Stimulated activated naive B cell treated with anti-CD40 and anti-IgM and Interleukin-4, amounts not matched to agents 10 μg/mL and 1 μg/mL and 100 μg/mL, for 72 hours (primary cell): Measurements from ENCODE around the gene RAB41.

ENCODE experiments used
- ATAC-seq, 2 donors: fragments of 150-1000 bp; cut with Tn5 transposase; replicated peaks; 2 replicates each; pipeline ENCODE4 v1.10.0; 2021; ENCODE audit warnings: moderate library complexity in 1 of 2
- DNase-seq: peaks from one replicate; pipeline ENCODE4 v3.0.0; 2021
- H3K27ac Mint-ChIP-seq: one replicate; pipeline ENCODE4 v1.8.0; 2022; ENCODE audit warnings: mild to moderate bottlenecking, mixed read lengths
- H3K27me3 Mint-ChIP-seq, 2 donors: one replicate each; pipeline ENCODE4 v1.8.0; 2022; ENCODE audit warnings: mixed read lengths in 2 of 2
- H3K36me3 Mint-ChIP-seq, 2 donors: one replicate each; pipeline ENCODE4 v1.8.0; 2022; ENCODE audit warnings: mixed read lengths in 2 of 2, mild to moderate bottlenecking in 1 of 2
- H3K4me1 Mint-ChIP-seq, 2 donors: one replicate each; pipeline ENCODE4 v1.8.0; 2022; ENCODE audit warnings: mixed read lengths in 2 of 2, mild to moderate bottlenecking in 1 of 2
- H3K4me3 Mint-ChIP-seq, 2 donors: one replicate each; pipeline ENCODE4 v1.8.0; 2022; ENCODE audit warnings: mild to moderate bottlenecking in 2 of 2, mixed read lengths in 2 of 2, moderate library complexity in 1 of 2
- H3K9me3 Mint-ChIP-seq, 2 donors: one replicate each; pipeline ENCODE4 v1.8.0; 2022; ENCODE audit warnings: mixed read lengths in 2 of 2, mild to moderate bottlenecking in 1 of 2

The RAB41 gene

GRCh38 chrX:70324326-70324725 lies 42.4 kb downstream of the RAB41 start:
- H3K4me1 Mint-ChIP-seq = no peaks in the 10 kb centered on the region
- DNase-seq = no peak
- no peak overlapping the region for H3K4me3 Mint-ChIP-seq
- ATAC-seq = no peak
- no peaks in the 10 kb centered on the region for H3K27me3 Mint-ChIP-seq
- H3K27ac Mint-ChIP-seq = no peak overlapping the region
- H3K36me3 Mint-ChIP-seq = no peaks in the 10 kb centered on the region
- H3K9me3 Mint-ChIP-seq = no peaks in the 10 kb centered on the region

DNA sequence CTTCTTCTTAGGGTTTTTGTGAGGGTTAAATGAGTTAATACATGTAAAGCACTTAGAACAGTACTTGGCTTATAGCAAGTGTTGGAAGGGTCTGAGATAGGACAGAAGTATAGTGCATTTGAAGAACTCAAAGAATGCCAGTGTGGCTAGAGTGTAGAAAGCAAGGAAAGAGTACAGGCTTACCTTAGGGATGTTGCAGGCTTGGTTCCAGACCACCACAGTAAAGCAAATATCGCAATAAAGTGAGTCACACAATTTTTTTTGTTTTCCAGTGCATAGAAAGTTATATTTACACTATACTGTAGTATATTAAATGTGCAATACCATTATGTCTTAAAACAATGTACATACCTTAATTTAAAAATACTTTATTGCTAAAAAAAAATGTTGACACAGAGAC lies 49.2 kb downstream of the RAB41 start:
- no peak for DNase-seq
- H3K27me3 Mint-ChIP-seq = peaks cover 0 to 6% of the 10 kb centered on the region in 2 donors
- no peak for ATAC-seq
- H3K4me1 Mint-ChIP-seq = no peaks in the 10 kb centered on the region
- H3K4me3 Mint-ChIP-seq = no peak overlapping the region
- peaks cover 0 to 6% of the 10 kb centered on the region in 2 donors for H3K9me3 Mint-ChIP-seq
- H3K36me3 Mint-ChIP-seq = peaks cover 0 to 1% of the 10 kb centered on the region in 2 donors
- no peak overlapping the region for H3K27ac Mint-ChIP-seq

DNA sequence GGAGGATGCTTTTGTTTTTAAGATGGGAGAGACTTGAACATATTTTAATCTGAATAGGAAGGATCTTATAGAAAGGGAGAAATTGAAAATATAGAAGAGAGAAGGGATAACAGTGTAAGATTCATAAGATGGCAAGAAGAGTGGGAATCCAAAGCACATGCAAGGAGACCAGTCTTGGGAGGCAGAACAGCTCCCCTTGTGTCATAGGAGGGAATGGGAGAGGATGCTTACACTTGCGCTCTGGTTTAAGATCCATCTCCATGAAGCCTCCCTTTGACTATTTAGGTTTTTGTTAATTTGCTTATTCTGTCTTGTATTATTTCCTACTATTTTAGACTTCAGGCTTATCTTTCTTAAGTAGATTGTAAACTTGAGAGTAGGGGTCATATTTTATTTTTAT lies 50.6 kb downstream of the RAB41 start:
- Mint-ChIP-seq H3K4me1 (no peaks in the 10 kb centered on the region), H3K36me3 (peaks cover 0 to 1% of the 10 kb centered on the region in 2 donors), H3K27ac (no peak overlapping the region), H3K4me3 (no peak overlapping the region), H3K27me3 (peaks cover 0 to 6% of the 10 kb centered on the region in 2 donors), H3K9me3 (peaks cover 0 to 6% of the 10 kb centered on the region in 2 donors)
- DNase-seq (no peak), ATAC-seq (no peak)
